Mammary epithelial cell (primary cell): Measurements from ENCODE around the gene PHYKPL.

Experiments used
- CTCF ChIP-seq, 2 donors: IDR thresholded peaks in 1 of 2; conservative IDR thresholded peaks in 1 of 2; 2 replicates each; pipeline ENCODE4 v1.5.1; 2011 to 2012; ENCODE audit warnings: inconsistent platforms in 2 of 2, low read length in 2 of 2, mild to moderate bottlenecking in 2 of 2, control low read depth in 1 of 2, low read depth in 1 of 2; ENCODE audit not compliant: insufficient read depth in 1 of 2; ENCODE audit errors: extremely low read depth in 1 of 2
- EZH2 ChIP-seq: IDR thresholded peaks from 2 replicates; pipeline ENCODE4 v1.6.1; 2012; ENCODE audit warnings: low read length, inconsistent platforms, borderline replicate concordance

DNA sequence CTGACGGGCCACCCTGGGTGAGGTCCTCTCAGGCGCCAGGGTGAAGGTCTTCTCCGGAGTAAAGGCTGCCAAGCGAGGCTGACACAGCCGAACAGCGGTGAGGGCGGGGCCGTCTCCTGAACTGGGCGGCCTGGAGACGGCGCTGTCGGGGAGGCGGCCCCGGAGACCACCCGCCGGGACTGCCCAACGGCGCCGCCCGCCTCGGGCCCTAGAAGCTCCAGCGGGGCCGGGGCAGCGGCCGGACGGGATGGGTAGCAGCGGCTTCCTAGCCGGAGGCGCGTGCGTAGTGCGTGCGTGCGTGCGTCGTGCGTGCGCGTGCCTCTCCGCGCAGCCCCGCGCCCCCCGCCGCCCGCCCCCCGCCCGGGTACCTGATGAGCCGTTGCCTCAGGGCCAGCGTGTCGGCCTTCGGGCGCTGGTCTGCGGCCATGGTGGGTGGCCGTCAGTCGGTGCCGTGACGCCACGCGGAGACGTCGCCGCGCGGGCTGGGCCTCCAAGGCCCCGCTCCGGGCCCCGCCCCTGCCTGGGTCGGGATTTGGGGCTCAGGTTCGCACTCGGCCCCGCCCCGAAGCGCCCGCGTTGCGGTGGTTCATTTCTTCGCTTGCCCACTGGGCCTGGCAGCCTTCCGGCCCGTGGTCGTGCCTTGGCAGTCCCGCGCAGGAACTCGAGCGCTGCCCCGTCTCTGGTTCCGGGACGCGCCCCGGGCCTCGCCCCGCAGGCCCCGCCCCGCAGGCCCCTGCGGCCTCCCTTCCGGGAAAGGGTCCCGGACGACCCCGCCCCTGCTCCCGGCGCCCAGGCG lies at the start of gene PHYKPL:
- TF ChIP-seq CTCF (conservative IDR thresholded peaks at IDR 0.05 in 1 of 2, IDR thresholded peaks at IDR 0.05 in 1 of 2; ENCODE audit: extremely low read depth in 1 of 2, insufficient read depth in 1 of 2, low read depth in 1 of 2, low read length in 2 of 2): peak; percentile 2 to 17
- TF ChIP-seq EZH2: no peak
